WTC11 (cell line): ENCODE results near the gene KRT28.

Source experiments
- ATF2 ChIP-seq: sonication (generic); formaldehyde crosslinking; IDR thresholded peaks from 2 replicates; pipeline ENCODE4 v1.8.1; 2022; ENCODE audit warnings: low read depth, missing genetic modification reagents, borderline replicate concordance
- CTCF ChIP-seq: fragments of 200-600 bp; IDR thresholded peaks from 2 replicates; pipeline ENCODE4 v1.8.0; 2022; ENCODE audit warnings: antibody characterized with exemption
- FOXK1 ChIP-seq: sonication (generic); formaldehyde crosslinking; IDR thresholded peaks from 2 replicates; pipeline ENCODE4 v1.8.0; 2022; ENCODE audit warnings: mild to moderate bottlenecking, moderate library complexity, missing genetic modification reagents
- IRF2 ChIP-seq: sonication (generic); formaldehyde crosslinking; IDR thresholded peaks from 2 replicates; pipeline ENCODE4 v1.8.0; 2022; ENCODE audit warnings: low read depth, missing genetic modification reagents, borderline replicate concordance
- TEAD4 ChIP-seq: sonication (generic); formaldehyde crosslinking; IDR thresholded peaks from 2 replicates; pipeline ENCODE4 v1.8.0; 2022; ENCODE audit warnings: mild to moderate bottlenecking, missing genetic modification reagents
- TF ChIP-seq, protein P1 (sequence below): sonication (generic); formaldehyde crosslinking; IDR thresholded peaks from 2 replicates; pipeline ENCODE4 v1.8.1; 2023; ENCODE audit warnings: mild to moderate bottlenecking, missing genetic modification reagents

DNA sequence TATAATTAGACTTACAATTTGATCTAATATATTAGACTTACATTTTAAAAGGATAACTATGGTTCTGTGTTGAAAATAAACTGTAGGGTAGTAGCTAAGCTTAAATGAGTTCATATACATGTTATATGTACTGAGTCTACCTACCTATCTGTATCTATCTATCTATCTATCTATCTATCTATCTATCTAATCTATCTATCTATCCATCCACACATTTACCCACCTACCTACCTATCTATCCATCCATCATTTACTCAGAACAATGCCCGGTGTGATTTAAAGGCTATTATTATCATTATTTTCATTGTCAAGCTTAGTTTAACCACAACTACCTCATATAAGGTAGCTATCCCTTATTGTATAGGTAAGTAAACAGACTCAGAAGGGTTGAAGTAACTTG, 15.6 kb upstream of the KRT28 start:
- TF ChIP-seq TEAD4 (CRISPR knock-in tag), result no peak
- TF ChIP-seq CTCF, result no peak
- no peak for TF ChIP-seq IRF2 (CRISPR knock-in tag)
- TF ChIP-seq, protein P1, sequence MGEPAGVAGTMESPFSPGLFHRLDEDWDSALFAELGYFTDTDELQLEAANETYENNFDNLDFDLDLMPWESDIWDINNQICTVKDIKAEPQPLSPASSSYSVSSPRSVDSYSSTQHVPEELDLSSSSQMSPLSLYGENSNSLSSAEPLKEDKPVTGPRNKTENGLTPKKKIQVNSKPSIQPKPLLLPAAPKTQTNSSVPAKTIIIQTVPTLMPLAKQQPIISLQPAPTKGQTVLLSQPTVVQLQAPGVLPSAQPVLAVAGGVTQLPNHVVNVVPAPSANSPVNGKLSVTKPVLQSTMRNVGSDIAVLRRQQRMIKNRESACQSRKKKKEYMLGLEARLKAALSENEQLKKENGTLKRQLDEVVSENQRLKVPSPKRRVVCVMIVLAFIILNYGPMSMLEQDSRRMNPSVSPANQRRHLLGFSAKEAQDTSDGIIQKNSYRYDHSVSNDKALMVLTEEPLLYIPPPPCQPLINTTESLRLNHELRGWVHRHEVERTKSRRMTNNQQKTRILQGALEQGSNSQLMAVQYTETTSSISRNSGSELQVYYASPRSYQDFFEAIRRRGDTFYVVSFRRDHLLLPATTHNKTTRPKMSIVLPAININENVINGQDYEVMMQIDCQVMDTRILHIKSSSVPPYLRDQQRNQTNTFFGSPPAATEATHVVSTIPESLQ (CRISPR knock-in tag), result no peak
- TF ChIP-seq FOXK1, result no peak
- TF ChIP-seq ATF2, result no peak
